HG03139 (cell line): Measurements from ENCODE around the gene OR5AK2.
"Not testable (repeated sequence)": the region's sequence is repeated elsewhere in the genome, so short reads cannot be mapped to it uniquely, and the experiment has no call there.

ENCODE experiments used
- ATAC-seq: cut with Tn5 transposase; IDR thresholded peaks from one replicate; pipeline ENCODE4 v1.9.1; 2021; ENCODE audit not compliant: unreplicated experiment

Gene OR5AK2, protein sequence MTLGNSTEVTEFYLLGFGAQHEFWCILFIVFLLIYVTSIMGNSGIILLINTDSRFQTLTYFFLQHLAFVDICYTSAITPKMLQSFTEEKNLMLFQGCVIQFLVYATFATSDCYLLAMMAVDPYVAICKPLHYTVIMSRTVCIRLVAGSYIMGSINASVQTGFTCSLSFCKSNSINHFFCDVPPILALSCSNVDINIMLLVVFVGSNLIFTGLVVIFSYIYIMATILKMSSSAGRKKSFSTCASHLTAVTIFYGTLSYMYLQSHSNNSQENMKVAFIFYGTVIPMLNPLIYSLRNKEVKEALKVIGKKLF

DNA sequence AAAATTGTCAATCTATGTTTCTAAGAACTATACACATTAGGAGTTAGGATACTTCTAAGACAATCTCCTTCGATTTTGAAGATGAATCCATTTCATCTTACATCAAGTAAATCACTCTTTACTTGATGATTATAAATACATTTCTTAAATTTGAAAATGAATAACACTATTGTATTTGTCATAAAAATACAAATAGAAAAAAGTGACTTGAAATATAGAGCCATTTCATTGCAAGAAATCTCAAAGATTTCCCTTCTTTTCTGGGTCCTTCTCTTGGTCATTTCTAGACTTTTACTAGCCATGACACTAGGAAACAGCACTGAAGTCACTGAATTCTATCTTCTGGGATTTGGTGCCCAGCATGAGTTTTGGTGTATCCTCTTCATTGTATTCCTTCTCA lies at the start of gene OR5AK2:
OR5AK2 (plus strand) TSS at position 301 of the 400 bp plus-strand sequence; CDS start at position 301, 0 bp downstream.
- no peak for ATAC-seq

DNA sequence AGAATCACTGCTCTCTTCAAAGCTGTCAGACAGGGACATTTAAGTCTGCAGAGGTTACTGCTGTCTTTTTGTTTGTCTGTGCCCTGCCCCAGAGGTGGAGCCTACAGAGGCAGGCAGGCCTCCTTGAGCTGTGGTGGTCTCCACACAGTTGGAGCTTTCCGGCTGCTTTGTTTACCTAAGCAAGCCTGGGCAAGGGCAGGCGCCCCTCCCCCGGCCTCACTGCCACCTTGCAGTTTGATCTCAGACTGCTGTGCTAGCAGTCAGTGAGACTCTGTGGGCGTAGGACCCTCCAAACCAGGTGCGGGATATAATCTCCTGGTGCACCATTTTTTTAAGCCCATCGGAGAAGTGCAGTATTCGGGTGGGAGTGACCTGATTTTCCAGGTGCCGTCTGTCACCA lies 43.2 kb upstream of the OR5AK2 start:
- not testable (repeated sequence) for ATAC-seq

GRCh38 chr11:56948991-56949515 lies 39.7 kb upstream of the OR5AK2 start:
- ATAC-seq = no peak

DNA sequence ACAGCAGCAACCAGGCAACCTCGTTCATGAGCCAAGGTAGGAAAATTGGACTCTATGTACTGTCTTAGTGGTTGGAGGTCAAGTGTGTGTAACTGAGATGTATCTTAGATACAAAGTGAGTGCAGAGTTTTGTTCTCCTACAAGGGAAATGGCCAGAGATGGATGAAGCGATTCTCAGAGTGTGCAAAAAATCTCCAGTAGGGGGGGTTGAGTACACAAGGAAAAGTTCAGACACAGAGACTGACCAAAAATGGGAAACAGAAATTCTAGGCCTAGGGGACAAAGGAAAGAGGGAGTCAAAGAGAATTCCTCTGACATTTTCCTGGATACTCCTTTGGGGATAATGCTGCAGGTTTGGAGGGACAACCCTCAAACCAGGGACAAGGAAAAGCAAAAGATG lies 38.2 kb upstream of the OR5AK2 start:
- no peak for ATAC-seq

- ATAC-seq = not testable (repeated sequence)
Measured at GRCh38 chr11:56953907-56954306, 34.8 kb upstream of the OR5AK2 start.

DNA sequence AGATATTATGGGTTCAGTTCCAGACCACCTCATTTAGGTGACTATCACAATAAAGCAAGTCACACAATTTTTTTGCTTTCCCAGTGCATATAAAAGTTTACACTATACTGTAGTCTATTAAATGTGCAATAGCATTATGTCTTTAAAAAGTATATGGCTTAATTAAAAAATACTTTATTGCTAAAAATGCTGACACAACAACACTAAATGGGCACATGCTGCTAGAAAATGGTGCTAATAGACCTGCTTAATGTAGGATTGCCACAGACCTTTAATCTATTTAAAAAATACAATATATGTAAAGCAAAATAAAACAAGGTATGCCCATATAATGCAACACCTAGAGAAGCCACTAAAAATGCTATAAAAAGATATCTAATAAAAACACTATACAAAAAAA lies 27.1 kb upstream of the OR5AK2 start:
- no peak for ATAC-seq

GRCh38 chr11:56967726-56968125 lies 21.0 kb upstream of the OR5AK2 start:
- ATAC-seq = no peak

DNA sequence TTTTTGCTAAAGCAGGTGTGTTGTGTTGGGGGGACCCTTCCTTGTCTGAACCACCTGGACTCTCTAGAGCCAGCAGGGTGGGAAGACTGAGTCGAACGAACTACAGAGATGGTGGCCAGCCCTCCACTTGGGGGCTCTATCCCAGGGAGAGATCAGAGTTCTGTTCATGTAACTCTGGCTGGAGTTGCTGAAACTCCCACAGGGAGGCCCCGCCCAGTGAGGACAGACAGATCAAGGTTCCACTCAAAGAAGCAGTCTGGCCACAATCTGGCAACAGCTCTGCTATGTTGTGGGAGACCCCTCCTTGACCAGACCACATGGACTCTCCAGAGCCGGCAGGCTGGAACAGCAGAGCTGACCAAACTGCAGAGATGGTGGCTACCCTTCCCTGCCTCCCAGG lies 20.2 kb upstream of the OR5AK2 start:
- no peak for ATAC-seq

GRCh38 chr11:56977314-56977713 lies 11.4 kb upstream of the OR5AK2 start:
- no peak for ATAC-seq

GRCh38 chr11:56990702-56991101 lies 2.0 kb downstream of the OR5AK2 start:
- ATAC-seq = no peak

- ATAC-seq = no peak
Measured at GRCh38 chr11:56994532-56994931, 5.8 kb downstream of the OR5AK2 start.

GRCh38 chr11:57001674-57002401 lies 13.1 kb downstream of the OR5AK2 start:
- ATAC-seq = no peak

- ATAC-seq = no peak
Measured at GRCh38 chr11:57008373-57008772, 19.7 kb downstream of the OR5AK2 start.

DNA sequence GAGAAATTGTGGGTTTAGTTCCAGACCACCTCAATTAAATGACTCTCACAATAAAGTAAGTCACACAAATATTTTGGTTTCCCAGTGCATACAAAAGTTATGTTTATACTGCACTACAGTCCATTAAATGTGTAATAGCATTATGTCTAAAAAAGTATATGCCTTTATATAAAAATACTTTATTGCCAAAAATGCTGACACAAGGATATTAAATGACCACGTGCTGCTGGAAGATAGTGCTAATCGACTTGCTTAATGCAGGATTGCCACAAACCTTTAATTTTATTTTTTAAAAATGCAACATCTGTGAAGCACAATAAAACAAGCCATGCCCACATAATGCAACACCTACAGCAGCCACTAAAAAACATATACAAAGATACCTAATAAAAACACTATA lies 27.0 kb downstream of the OR5AK2 start:
- ATAC-seq = no peak

DNA sequence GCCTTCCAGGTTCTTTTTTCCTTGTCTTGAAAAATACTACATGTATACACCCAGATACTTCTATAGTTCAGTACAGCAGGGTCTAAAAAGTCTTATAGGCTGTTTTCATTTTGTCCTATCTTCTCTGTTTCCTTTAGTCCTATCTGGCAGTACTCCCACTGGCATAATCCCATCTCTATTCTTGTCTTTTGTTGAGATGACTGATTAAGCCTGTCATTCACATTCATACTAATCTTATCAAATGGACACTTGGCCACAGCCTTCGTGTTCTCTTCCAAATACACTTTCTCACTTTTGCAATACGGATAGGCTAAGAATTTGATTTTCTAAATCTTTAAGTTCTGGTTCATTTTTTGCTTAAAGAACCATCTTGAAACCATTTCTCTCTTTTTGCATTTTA lies 42.8 kb downstream of the OR5AK2 start:
- ATAC-seq = no peak
